Mononuclear cell (primary cell): ENCODE measurements around the gene CD3G. TPM values are rescaled to one million over a fixed set of nuclear protein-coding genes. Genes with fewer than 3 reads are reported as not detected.

Experiments
- H3K27me3 ChIP-seq: 2 replicates; pipeline ENCODE4 v1.6.0; 2011; ENCODE audit warnings: low read length, control low read depth; ENCODE audit not compliant: insufficient read depth
- H3K4me1 ChIP-seq: 2 replicates; pipeline ENCODE4 v1.5.1; 2011; ENCODE audit warnings: mild to moderate bottlenecking, low read length, control low read depth; ENCODE audit not compliant: insufficient read depth
- H3K4me3 ChIP-seq: 2 replicates; pipeline ENCODE4 v1.5.1; 2011; ENCODE audit warnings: mild to moderate bottlenecking, low read length, moderate library complexity
- H3K9me3 ChIP-seq: 2 replicates; pipeline ENCODE4 v1.5.1; 2011; ENCODE audit warnings: low read depth, mild to moderate bottlenecking, control low read depth, low read length
- total RNA-seq: library from RNA; depleted of rRNA; stranded (reverse); fragments of >200 nt; gene quantifications from one replicate; pipeline ENCODE4 v1.2.3, GENCODE V29; 2012

Gene CD3G
- total RNA-seq, 1 donor = 49.7 TPM

DNA sequence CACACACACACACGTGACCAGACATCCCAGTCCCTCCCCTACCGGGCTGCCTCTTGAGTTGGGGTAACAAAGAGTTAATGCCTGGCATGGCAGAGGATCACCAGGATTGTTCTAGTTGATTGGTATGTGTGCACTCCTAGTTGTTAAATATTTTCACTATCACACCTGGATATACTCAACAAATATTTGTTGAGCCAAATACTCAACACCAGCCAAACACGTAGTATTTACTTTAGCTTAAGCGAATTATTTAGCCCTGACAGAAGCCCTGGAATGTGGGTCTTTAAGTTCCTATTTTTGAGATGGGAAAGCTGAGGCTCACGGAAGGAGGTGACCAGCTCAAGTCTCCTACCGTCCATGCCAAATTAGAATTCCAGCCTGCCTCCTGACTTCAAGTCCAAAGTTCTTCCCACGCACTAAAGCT is 29.1 kb upstream of the CD3G start:
- H3K27me3 ChIP-seq = no peaks in the 10 kb centered on the region
- H3K9me3 ChIP-seq = no peaks in the 10 kb centered on the region
- no peak overlapping the region for H3K4me3 ChIP-seq
- H3K4me1 ChIP-seq = peaks cover 75% of the 10 kb centered on the region

- no peaks in the 10 kb centered on the region for H3K27me3 ChIP-seq
- H3K4me1 ChIP-seq = peaks cover 90% of the 10 kb centered on the region
- no peaks in the 10 kb centered on the region for H3K9me3 ChIP-seq
- H3K4me3 ChIP-seq = no peak overlapping the region
Observed at GRCh38 chr11:118318124-118318523, 26.0 kb upstream of the CD3G start.

DNA sequence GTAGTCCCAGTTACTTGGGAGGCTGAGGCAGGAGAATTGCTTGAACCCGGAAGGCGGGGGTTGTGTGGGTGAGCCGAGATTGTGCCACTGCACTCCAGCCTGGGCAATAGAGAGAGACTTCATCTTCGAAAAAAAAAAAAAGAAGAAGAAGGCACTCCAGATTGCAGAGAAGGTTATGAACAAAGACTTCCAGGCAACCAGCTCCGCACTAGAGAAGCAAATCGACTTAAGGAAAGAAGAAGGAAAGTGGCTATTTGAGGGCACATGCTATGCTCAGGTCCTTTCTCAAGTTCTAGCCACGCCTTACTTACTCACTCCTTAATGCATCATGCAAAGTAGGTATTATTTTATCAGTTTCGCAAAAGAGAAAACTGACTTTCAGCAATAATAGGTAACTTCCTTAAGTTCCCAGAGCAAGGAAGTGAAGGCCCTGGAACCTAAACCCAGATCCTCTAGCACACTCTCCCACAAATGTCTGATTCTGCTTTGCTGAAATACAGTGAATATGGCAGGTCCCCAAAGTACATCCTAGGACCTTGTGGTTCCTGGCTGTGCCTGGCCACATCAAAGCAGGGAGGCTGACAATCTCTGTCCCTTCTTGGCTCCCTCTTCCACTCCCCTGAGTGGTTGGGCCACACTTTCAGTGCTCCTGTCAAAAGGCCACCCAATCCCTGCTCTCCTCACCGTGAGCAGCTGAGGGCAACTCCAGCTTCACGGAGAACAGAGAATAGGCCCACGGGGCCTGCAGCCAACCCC is 25.4 kb upstream of the CD3G start:
- H3K4me3 ChIP-seq = no peak overlapping the region
- no peaks in the 10 kb centered on the region for H3K27me3 ChIP-seq

DNA sequence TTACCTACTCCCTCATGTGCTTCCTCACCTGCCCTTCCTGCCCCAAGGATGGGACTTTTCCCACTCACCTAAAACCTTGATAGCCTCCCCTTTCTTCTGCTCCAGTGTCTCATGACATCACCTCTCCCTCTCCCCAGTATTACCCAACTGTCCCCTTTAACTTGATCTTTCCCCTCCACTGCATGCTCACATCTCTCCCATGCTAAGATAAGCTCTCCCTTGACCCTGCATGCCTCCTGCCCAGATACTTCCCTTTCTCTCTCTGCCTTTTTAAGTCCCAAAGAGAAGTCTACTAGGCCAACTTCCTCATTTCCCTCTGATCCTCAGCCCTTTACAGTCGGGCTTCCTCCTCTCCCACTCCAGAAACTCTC is 24.8 kb upstream of the CD3G start:
- peaks cover 79% of the 10 kb centered on the region for H3K4me1 ChIP-seq
- H3K27me3 ChIP-seq = no peaks in the 10 kb centered on the region
- no peaks in the 10 kb centered on the region for H3K9me3 ChIP-seq
- no peak overlapping the region for H3K4me3 ChIP-seq

More for the DNA sequence above, 25.4 kb upstream of the CD3G start:
- no peaks in the 10 kb centered on the region for H3K9me3 ChIP-seq
- peaks cover 84% of the 10 kb centered on the region for H3K4me1 ChIP-seq

DNA sequence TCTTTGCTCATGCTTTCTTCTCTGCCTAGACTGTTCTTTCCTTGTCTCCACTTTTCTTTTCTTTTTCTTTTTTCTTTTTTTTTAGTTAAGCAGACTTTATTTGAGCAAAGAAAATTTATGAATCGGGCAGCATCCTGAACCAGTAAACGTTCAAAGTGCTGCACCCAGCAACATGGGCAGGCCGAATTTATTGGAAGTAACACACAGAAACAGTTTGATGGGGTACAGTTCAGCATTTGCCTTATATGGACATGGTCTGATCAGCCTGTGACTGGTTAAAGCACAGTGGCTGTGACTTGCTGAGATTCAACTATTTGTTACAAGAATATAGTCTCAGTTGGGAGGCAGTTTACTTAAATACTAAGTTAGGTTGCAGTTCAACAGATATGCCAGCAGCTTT is 23.6 kb upstream of the CD3G start:
- Histone ChIP-seq H3K4me3 (no peak overlapping the region), H3K9me3 (no peaks in the 10 kb centered on the region), H3K27me3 (no peaks in the 10 kb centered on the region), H3K4me1 (peaks cover 68% of the 10 kb centered on the region)

- H3K9me3 ChIP-seq = no peaks in the 10 kb centered on the region
- peaks cover 58% of the 10 kb centered on the region for H3K4me1 ChIP-seq
- no peak overlapping the region for H3K4me3 ChIP-seq
- H3K27me3 ChIP-seq = no peaks in the 10 kb centered on the region
Observed at GRCh38 chr11:118321386-118322082, 22.6 kb upstream of the CD3G start.

DNA sequence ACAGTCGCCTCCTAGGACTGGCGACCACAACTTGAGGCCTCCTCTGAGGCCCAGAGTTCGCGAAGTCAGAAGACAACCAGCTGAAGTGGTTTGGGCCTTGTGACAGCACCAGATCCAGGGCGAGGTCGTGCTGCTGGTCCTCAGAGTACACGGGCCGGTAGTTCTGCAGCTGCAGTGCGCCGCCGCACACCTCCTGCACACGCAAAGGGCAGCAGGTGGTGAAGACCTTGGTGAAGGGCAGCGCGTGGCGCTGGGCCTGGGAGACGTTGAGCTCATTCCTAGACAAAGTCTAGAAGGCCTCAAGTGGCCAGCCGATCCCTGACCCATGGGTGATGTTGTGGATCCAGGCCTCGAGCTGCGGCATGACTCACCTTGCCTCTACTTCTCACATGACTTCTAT is 21.4 kb upstream of the CD3G start:
- H3K4me1 ChIP-seq = peaks cover 46% of the 10 kb centered on the region
- no peak overlapping the region for H3K4me3 ChIP-seq
- H3K27me3 ChIP-seq = no peaks in the 10 kb centered on the region
- H3K9me3 ChIP-seq = no peaks in the 10 kb centered on the region

- Histone ChIP-seq H3K4me3 (no peak overlapping the region), H3K27me3 (no peaks in the 10 kb centered on the region), H3K4me1 (peaks cover 20% of the 10 kb centered on the region), H3K9me3 (no peaks in the 10 kb centered on the region)
Observed at GRCh38 chr11:118325283-118325682, 18.9 kb upstream of the CD3G start.

- no peaks in the 10 kb centered on the region for H3K27me3 ChIP-seq
- H3K4me3 ChIP-seq = no peak overlapping the region
- H3K4me1 ChIP-seq = no peaks in the 10 kb centered on the region
- H3K9me3 ChIP-seq = no peaks in the 10 kb centered on the region
Observed at GRCh38 chr11:118328745-118329144, 15.4 kb upstream of the CD3G start.

- Histone ChIP-seq H3K4me3 (no peak overlapping the region), H3K27me3 (no peaks in the 10 kb centered on the region), H3K4me1 (peaks cover 24% of the 10 kb centered on the region), H3K9me3 (no peaks in the 10 kb centered on the region)
Observed at GRCh38 chr11:118334745-118335144, 9.4 kb upstream of the CD3G start.

GRCh38 chr11:118338637-118339061 is 5.5 kb upstream of the CD3G start:
- Histone ChIP-seq H3K9me3 (no peaks in the 10 kb centered on the region), H3K4me3 (peak overlapping the region; percentile 62), H3K27me3 (no peaks in the 10 kb centered on the region), H3K4me1 (peaks cover 27% of the 10 kb centered on the region)

- peaks cover 27% of the 10 kb centered on the region for H3K4me1 ChIP-seq
- peak overlapping the region; percentile 62 for H3K4me3 ChIP-seq
- H3K9me3 ChIP-seq = no peaks in the 10 kb centered on the region
- no peaks in the 10 kb centered on the region for H3K27me3 ChIP-seq
Observed at GRCh38 chr11:118339281-118339961, 4.7 kb upstream of the CD3G start.

DNA sequence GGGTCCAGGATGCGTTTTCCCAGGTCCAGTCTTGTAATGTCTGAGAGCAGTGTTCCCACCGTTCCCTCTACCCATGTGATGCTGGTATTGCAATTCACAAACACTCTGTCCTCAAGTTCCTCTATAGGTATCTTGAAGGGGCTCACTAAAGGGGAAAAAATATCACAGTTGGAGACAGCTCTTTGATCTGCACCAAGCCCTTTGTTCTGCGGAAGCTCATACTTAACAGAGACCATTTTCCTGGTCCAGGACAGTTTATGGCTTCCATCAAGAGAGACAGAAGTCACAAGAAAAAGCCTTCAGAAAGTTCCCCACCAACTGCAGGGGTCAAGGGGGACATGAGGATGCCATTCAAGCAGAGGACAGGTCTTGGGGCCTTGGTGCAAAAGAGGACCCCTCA is 3.7 kb upstream of the CD3G start:
- H3K27me3 ChIP-seq = no peaks in the 10 kb centered on the region
- peaks cover 23% of the 10 kb centered on the region for H3K4me1 ChIP-seq
- no peaks in the 10 kb centered on the region for H3K9me3 ChIP-seq
- peak overlapping the region; percentile 62 for H3K4me3 ChIP-seq

DNA sequence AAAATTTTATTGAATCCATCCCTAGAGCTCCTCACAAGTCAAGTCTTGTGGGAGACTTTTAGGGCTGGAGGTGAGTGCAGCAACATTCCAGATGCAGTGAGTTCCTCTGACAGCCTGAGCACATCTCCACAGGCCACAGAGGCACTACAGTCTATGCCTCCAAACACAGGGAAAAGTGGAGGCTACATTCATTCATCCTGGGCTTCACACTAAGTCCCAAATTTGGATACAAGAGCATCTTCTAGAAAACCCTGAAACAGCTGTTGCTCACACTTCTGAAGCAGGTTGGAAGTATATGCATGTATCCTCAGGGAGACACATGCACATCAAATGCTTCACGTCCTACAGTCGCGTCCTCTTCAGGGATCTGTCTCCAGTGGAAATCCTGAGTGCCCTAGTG is 2.9 kb upstream of the CD3G start:
- H3K4me3 ChIP-seq = peak overlapping the region; percentile 62
- no peaks in the 10 kb centered on the region for H3K9me3 ChIP-seq
- no peaks in the 10 kb centered on the region for H3K27me3 ChIP-seq
- peaks cover 23% of the 10 kb centered on the region for H3K4me1 ChIP-seq

DNA sequence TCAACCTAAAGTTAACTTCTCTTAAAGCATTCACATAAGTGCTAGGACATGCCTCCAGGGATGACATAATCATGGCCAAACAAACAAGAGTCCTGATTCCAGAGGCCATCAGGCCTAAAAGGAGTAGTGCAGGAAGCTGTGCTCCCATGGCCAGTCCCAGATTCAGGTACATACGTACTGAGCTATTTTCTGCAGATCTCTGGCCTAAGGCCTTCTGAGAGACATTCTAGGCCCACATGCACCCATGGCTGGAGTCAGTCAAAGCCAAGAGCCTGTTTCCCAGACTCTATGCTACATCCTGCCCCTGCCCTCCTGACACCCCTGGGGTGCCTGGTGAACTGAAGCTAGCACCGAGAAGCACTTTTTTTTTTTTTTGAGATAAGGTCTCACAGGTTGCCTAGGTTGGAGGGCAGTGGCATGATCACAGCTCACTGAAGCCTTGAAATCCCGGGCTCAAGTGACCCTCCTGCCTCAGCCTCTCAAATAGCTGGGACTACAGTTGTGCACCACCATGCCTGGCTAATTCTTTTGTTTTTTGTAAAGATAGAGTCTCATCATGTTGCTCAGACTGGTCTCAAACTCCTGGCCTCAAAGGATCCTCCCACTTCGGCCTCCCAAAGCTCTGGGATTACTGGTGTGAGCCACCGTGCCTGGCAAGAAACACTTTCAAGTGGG is 2.2 kb upstream of the CD3G start:
- peak overlapping the region; percentile 62 for H3K4me3 ChIP-seq
- no peaks in the 10 kb centered on the region for H3K27me3 ChIP-seq
- H3K9me3 ChIP-seq = no peaks in the 10 kb centered on the region
- peaks cover 23% of the 10 kb centered on the region for H3K4me1 ChIP-seq
